Panc1 (cell line): ENCODE results near the gene LHX4. TPM values are rescaled to one million over a fixed set of nuclear protein-coding genes. Genes with fewer than 3 reads are reported as not detected.

Experiments
- ATAC-seq: fragments of 200-7000 bp; cut with Tn5 transposase; 2 replicates; pipeline ENCODE4 v1.9.1; 2020; ENCODE audit warnings: mild to moderate bottlenecking, moderate library complexity
- BruUV-seq: library from RNA; stranded (reverse); fragments of 400-500 nt; replicated peaks from 2 replicates; lab custom pipeline; 2021; lab: Mats Ljungman, UMichigan
- CTCF ChIA-PET: fragments of 300-600 bp; sonication (Branson Sonifier 250); formaldehyde crosslinking; loops from one replicate; lab custom pipeline; 2022; ENCODE audit warnings: antibody characterized with exemption; lab: Charles Lee
- POLR2A ChIA-PET: fragments of 300-600 bp; sonication (Branson Sonifier 250); formaldehyde crosslinking; loops from one replicate; lab custom pipeline; 2022; ENCODE audit warnings: antibody characterized with exemption; lab: Charles Lee
- DNase-seq: peaks from one replicate; pipeline ENCODE4 v3.0.0-alpha.2; 2010; ENCODE audit warnings: low read depth, low spot score
- H3K27ac ChIP-seq: 2 replicates; pipeline ENCODE4 v1.5.1; 2011; ENCODE audit warnings: mild to moderate bottlenecking, low read length, inconsistent platforms
- H3K27me3 ChIP-seq: fragments of 200-500 bp; sonication (Bioruptor generic); 2 replicates; pipeline ENCODE4 v1.6.0; 2014; ENCODE audit warnings: low read length, inconsistent platforms; ENCODE audit not compliant: control insufficient read depth, insufficient read depth
- H3K36me3 ChIP-seq: fragments of 200-500 bp; sonication (Bioruptor generic); 2 replicates; pipeline ENCODE4 v1.5.1; 2014; ENCODE audit warnings: inconsistent platforms, mild to moderate bottlenecking, low read length, moderate library complexity; ENCODE audit not compliant: control insufficient read depth, insufficient read depth
- H3K4me1 ChIP-seq: 2 replicates; pipeline ENCODE4 v1.5.1; 2011; ENCODE audit warnings: inconsistent platforms, mild to moderate bottlenecking, low read length, moderate library complexity; ENCODE audit not compliant: control insufficient read depth, insufficient read depth
- H3K4me3 ChIP-seq, 2 experiments: 2 replicates each; pipeline ENCODE4 v1.5.1; 2011 to 2012; ENCODE audit warnings: low read depth in 2 of 2, low read length in 2 of 2, mild to moderate bottlenecking in 2 of 2, inconsistent platforms in 1 of 2, moderate library complexity in 1 of 2
- H3K9me3 ChIP-seq: fragments of 200-500 bp; sonication (Bioruptor generic); 2 replicates; pipeline ENCODE4 v1.5.1; 2014; ENCODE audit warnings: low read depth, mild to moderate bottlenecking, inconsistent platforms, low read length, moderate library complexity; ENCODE audit not compliant: control insufficient read depth, insufficient read depth
- POLR2AphosphoS5 ChIP-seq: IDR thresholded peaks from 2 replicates; pipeline ENCODE4 v1.6.1; 2012; ENCODE audit warnings: mild to moderate bottlenecking, low read depth, low read length, moderate library complexity
- SIN3A ChIP-seq: IDR thresholded peaks from 2 replicates; pipeline ENCODE4 v1.6.1; 2012; ENCODE audit warnings: low read depth, mild to moderate bottlenecking, low read length, moderate library complexity, borderline replicate concordance; ENCODE audit not compliant: insufficient read depth
- TCF7L2 ChIP-seq: IDR thresholded peaks from 2 replicates; pipeline ENCODE4 v1.6.1; 2011; ENCODE audit warnings: mild to moderate bottlenecking, low read depth, low read length, inconsistent platforms
- in situ Hi-C: cut with HindIII; loops from 2 replicates; pipeline ENCODE4 v1.10.0; 2016; ENCODE audit warnings: low sequenced_read_pairs, low pct_unique_long_range_greater_than_20kb
- intact Hi-C: fragments of 100-400 bp; cut with micrococcal nuclease; formaldehyde crosslinking; loops from one replicate; pipeline ENCODE4 v1.10.0; 2022; ENCODE audit not compliant: unreplicated experiment
- total RNA-seq: library from RNA; stranded (reverse); gene quantifications from one replicate; pipeline ENCODE4 v1.2.1, GENCODE V29; 2021; ENCODE audit not compliant: unreplicated experiment
- TF ChIP-seq, protein P1 (sequence below): fragments of 450-650 bp; IDR thresholded peaks from 2 replicates; pipeline ENCODE4 v1.5.1; 2017; ENCODE audit warnings: mild to moderate bottlenecking
- TF ChIP-seq, protein P2 (sequence below), 2 experiments: IDR thresholded peaks; 2 replicates each; pipeline ENCODE4 v1.6.1; 2011 to 2012; ENCODE audit warnings: low read depth in 2 of 2, control low read depth in 1 of 2, low read length in 1 of 2, mild to moderate bottlenecking in 1 of 2, moderate library complexity in 1 of 2; ENCODE audit not compliant: insufficient read depth in 1 of 2

The LHX4 gene
- total RNA-seq, 1 experiment from 2014 or later = 0.72 TPM

DNA sequence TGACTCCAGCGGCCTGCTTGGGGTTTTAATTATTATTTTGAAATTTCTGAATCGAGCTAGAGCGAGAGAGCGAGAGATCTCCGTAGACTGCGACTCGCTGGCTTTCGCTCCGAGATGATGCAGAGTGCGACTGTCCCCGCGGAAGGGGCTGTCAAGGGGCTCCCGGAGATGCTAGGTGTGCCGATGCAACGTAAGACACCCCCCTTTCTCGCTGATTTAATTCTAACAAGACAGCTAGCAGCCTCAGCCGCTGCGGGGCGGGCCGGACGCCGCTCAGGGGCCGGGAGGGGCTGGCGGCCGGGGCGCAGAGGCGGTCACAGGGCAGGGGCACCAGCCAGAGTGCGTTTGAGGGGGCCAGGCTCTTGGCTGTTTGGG lies 339 bp downstream of the LHX4 start:
- TF ChIP-seq SIN3A (0 out of 2 replicates have a peak, but pooled peaks have one; percentile 53), TCF7L2 (peak; percentile 46; the same call in 1 of the 2 replicates), POLR2AphosphoS5 (no peak)
- TF ChIP-seq, protein P1, sequence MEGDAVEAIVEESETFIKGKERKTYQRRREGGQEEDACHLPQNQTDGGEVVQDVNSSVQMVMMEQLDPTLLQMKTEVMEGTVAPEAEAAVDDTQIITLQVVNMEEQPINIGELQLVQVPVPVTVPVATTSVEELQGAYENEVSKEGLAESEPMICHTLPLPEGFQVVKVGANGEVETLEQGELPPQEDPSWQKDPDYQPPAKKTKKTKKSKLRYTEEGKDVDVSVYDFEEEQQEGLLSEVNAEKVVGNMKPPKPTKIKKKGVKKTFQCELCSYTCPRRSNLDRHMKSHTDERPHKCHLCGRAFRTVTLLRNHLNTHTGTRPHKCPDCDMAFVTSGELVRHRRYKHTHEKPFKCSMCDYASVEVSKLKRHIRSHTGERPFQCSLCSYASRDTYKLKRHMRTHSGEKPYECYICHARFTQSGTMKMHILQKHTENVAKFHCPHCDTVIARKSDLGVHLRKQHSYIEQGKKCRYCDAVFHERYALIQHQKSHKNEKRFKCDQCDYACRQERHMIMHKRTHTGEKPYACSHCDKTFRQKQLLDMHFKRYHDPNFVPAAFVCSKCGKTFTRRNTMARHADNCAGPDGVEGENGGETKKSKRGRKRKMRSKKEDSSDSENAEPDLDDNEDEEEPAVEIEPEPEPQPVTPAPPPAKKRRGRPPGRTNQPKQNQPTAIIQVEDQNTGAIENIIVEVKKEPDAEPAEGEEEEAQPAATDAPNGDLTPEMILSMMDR = no peak
- TF ChIP-seq, protein P2, sequence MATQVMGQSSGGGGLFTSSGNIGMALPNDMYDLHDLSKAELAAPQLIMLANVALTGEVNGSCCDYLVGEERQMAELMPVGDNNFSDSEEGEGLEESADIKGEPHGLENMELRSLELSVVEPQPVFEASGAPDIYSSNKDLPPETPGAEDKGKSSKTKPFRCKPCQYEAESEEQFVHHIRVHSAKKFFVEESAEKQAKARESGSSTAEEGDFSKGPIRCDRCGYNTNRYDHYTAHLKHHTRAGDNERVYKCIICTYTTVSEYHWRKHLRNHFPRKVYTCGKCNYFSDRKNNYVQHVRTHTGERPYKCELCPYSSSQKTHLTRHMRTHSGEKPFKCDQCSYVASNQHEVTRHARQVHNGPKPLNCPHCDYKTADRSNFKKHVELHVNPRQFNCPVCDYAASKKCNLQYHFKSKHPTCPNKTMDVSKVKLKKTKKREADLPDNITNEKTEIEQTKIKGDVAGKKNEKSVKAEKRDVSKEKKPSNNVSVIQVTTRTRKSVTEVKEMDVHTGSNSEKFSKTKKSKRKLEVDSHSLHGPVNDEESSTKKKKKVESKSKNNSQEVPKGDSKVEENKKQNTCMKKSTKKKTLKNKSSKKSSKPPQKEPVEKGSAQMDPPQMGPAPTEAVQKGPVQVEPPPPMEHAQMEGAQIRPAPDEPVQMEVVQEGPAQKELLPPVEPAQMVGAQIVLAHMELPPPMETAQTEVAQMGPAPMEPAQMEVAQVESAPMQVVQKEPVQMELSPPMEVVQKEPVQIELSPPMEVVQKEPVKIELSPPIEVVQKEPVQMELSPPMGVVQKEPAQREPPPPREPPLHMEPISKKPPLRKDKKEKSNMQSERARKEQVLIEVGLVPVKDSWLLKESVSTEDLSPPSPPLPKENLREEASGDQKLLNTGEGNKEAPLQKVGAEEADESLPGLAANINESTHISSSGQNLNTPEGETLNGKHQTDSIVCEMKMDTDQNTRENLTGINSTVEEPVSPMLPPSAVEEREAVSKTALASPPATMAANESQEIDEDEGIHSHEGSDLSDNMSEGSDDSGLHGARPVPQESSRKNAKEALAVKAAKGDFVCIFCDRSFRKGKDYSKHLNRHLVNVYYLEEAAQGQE (IDR thresholded peaks at IDR 0.05; ENCODE audit: insufficient read depth in 1 of 2, low read depth in 2 of 2, low read length in 1 of 2) = no peak
- in situ Hi-C loops = no loop called here
- Histone ChIP-seq H3K9me3 (no peaks in the 10 kb centered on the region), H3K36me3 (no peaks in the 10 kb centered on the region), H3K27me3 (peaks cover 25% of the 10 kb centered on the region), H3K4me3 (peak overlapping the region; percentile 51 to 71), H3K4me1 (peaks cover 11% of the 10 kb centered on the region), H3K27ac (no peak overlapping the region)
- ATAC-seq = peak; percentile 3
- intact Hi-C loops = no loop called here
- no peak for DNase-seq
- POLR2A ChIA-PET = no interaction called here
- CTCF ChIA-PET = no interaction called here
- no TSS peak for BruUV-seq

DNA sequence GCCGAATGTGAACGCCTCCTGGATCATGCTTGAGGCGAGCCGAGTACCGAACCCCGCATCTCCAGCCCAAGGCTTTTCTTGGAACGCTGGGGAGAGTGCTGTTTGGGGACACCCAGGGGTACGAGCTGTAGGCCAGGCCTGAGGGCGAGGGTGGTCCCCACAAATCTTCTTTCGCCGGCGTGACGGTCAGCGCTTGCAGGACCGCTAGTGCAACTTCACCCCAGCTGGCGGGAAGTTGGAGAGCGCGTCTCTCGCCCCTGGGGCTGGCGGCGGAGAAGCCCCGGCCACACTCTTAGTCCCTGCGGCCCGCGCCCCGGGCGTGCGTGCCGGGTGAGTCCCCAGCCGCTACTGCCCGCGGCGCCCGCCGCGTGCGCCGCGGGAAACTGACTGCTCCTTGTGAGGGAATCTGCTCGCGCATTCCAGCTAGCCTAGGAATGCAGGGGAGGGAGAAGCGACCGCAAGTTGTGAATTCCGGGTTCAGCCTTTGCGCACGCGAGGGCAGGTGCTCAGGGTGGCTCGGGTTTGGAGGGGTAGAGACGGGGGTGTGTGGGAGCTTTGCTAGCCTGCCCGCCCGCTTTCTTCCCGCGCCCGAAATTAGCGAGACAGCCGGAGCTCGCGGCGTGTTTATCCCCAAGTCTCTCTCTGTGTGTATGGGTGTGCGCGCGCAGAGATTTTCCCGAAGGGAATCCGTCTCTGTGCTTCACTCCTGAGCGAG lies 884 bp downstream of the LHX4 start:
- Histone ChIP-seq H3K9me3 (no peaks in the 10 kb centered on the region), H3K27me3 (peaks cover 27% of the 10 kb centered on the region), H3K4me1 (peaks cover 11% of the 10 kb centered on the region), H3K27ac (no peak overlapping the region), H3K36me3 (no peaks in the 10 kb centered on the region), H3K4me3 (peak overlapping the region; percentile 51 to 71)
- TF ChIP-seq, protein P2 (IDR thresholded peaks at IDR 0.05; ENCODE audit: insufficient read depth in 1 of 2, low read depth in 2 of 2, low read length in 1 of 2) = no peak
- no peak; the same call in 1 of the 2 replicates for TF ChIP-seq TCF7L2
- TF ChIP-seq POLR2AphosphoS5 = no peak
- TF ChIP-seq, protein P1 = no peak
- TF ChIP-seq SIN3A = no peak
- in situ Hi-C loops = no loop called here
- no TSS peak for BruUV-seq
- ChIA-PET POLR2A (no interaction called here), CTCF (interaction anchor here (0.6 to 0.7 kb wide), 2 partner anchors 22 to 43 kb away, joined by 3 read pairs; no protein-coding TSS in a partner anchor)
- ATAC-seq (peak; percentile 25), DNase-seq (no peak)
- intact Hi-C loops = no loop called here
